GM12864 (cell line): Measurements from ENCODE around the gene MTA2.
A peak's percentile ranks its signal among the peaks of the same experiment; 100 is the strongest.

Experiments used
- DNase-seq: peaks from one replicate; pipeline ENCODE4 v3.0.0-alpha.2; 2011; ENCODE audit warnings: low read depth
- H3K4me3 ChIP-seq: 2 replicates; pipeline ENCODE4 v1.5.1; 2011; ENCODE audit warnings: mild to moderate bottlenecking, low read depth, low read length, control low read depth
- CTCF ChIP-seq: IDR thresholded peaks from 2 replicates; pipeline ENCODE4 v1.5.1; 2011; ENCODE audit warnings: low read depth, mild to moderate bottlenecking, moderate library complexity, low read length, control low read depth, inconsistent platforms; ENCODE audit errors: missing control alignments

MTA2 gene

GRCh38 chr11:62604460-62605120 is 2.9 kb upstream of the MTA2 start:
- DNase-seq: no peak
- no peak overlapping the region for H3K4me3 ChIP-seq
- no peak for TF ChIP-seq CTCF

GRCh38 chr11:62603776-62604299 is 2.2 kb upstream of the MTA2 start:
- H3K4me3 ChIP-seq: no peak overlapping the region
- TF ChIP-seq CTCF: no peak
- no peak for DNase-seq

- no peak overlapping the region for H3K4me3 ChIP-seq
- DNase-seq: no peak
- no peak for TF ChIP-seq CTCF
These were observed 1.4 kb upstream of the MTA2 start for GRCh38 chr11:62603072-62603408.

GRCh38 chr11:62602141-62603071 is 741 bp upstream of the MTA2 start:
- TF ChIP-seq CTCF: no peak
- no peak for DNase-seq

GRCh38 chr11:62601122-62601371 is 618 bp downstream of the MTA2 start:
- H3K4me3 ChIP-seq: peak overlapping the region; percentile 95
- no peak for DNase-seq
- TF ChIP-seq CTCF: no peak

More at GRCh38 chr11:62602141-62603071, 741 bp upstream of the MTA2 start:
- peak overlapping the region; percentile 57 for H3K4me3 ChIP-seq

- TF ChIP-seq CTCF: no peak
- H3K4me3 ChIP-seq: peak overlapping the region; percentile 95
- no peak for DNase-seq
These were observed 1.1 kb downstream of the MTA2 start for GRCh38 chr11:62600367-62601121.
